Fibroblast of pulmonary artery (primary cell): ENCODE data around the gene ALDH3B1.

Source experiments
- DNase-seq: peaks from one replicate; pipeline ENCODE4 v3.0.0-alpha.2; 2010; ENCODE audit warnings: low read depth
- H3K4me3 ChIP-seq: replicated peaks from 2 replicates; pipeline ENCODE4 v1.5.1; 2011; ENCODE audit warnings: low read depth, mild to moderate bottlenecking, control low read depth, low read length, moderate library complexity
- CTCF ChIP-seq: IDR thresholded peaks from 2 replicates; pipeline ENCODE4 v1.5.1; 2011; ENCODE audit warnings: mild to moderate bottlenecking, control low read depth, low read length, inconsistent platforms; ENCODE audit errors: missing control alignments

Gene ALDH3B1

GRCh38 chr11:68056317-68057285 lies 46.5 kb downstream of the ALDH3B1 start:
- DNase-seq: no peak
- TF ChIP-seq CTCF: no peak
- H3K4me3 ChIP-seq: no peak overlapping the region

DNA sequence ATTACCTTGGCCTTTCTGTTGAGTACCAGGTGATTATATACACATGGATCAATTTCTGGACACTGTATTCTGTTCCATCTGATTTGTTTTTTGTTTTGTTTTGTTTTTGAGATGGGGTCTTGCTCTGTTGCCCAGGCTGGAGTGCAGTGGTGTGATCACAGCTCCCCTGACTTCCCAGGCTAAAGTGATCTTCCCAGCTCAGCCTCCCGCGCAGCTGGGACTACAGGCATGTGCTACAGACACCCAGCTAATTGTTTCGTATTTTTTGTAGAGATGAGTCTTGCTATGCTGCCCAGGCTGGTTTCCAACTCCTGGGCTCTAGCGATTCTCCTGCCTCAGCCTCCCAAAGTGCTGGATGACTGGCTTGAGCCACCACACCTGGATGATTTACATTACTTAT lies 47.7 kb downstream of the ALDH3B1 start:
- DNase-seq: no peak
- no peak for TF ChIP-seq CTCF
- no peak overlapping the region for H3K4me3 ChIP-seq

DNA sequence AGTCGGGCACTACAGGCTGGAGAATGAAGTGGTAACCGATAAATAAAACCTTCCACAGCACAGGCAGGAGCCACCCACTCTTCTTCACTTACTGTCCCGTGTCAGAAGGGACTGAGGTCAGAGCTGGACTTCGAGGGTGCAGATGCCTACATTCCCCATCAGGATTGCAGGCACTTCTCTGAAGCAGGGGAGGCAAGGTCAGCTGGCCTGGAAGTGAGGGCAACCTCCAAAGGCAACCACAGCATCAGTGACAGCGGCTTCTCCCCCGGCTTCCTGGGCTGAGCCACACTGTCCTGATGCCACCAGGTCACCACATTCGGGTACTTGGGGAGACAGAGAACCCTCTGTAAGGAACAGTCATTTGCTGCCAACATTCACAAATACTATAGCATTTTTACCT lies 51.4 kb downstream of the ALDH3B1 start:
- DNase-seq: no peak
- H3K4me3 ChIP-seq: no peak overlapping the region
- no peak for TF ChIP-seq CTCF

DNA sequence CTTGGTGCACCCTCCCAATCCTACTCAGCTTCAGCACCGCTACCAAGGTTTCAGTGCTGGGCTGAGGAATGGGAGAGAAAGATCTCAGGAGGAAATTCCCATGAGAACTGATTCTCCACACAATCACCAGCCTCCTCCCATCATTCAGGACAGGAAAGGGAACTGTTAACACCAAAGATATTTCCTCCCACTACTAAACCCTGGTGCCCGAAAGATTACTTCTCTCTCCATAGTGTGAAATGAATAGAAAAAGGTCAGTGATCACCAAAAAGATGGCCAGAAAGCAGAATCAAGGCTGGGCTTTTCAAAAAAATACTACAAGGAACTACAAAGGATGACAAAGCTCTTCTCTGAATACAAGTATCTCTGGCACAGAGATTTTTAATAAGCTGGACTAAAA lies 54.8 kb downstream of the ALDH3B1 start:
- no peak for TF ChIP-seq CTCF
- no peak for DNase-seq
- no peak overlapping the region for H3K4me3 ChIP-seq

- TF ChIP-seq CTCF: no peak
- no peak overlapping the region for H3K4me3 ChIP-seq
- DNase-seq: no peak
These were observed 55.7 kb downstream of the ALDH3B1 start for GRCh38 chr11:68065841-68066240.

DNA sequence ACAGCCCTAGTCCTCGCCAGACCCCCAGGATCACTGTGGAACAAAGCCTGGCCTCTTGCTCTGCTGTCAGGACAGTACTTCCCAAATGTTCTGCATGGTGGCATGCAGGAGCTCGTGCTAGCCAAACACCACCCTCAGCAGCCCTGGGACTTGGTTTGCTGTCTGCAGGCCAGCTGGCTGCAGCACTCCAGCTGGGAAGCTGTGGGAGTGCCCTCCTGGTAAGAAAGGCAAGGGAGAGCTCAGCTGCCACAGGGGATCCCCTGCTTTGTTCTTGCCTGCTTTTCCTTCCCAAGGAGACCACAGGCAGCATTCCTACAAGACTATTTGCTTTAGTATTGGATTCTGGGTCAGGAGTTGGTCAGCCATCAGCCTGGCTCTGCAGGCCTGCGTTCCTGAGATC lies 56.6 kb downstream of the ALDH3B1 start:
- no peak for TF ChIP-seq CTCF
- no peak for DNase-seq
- no peak overlapping the region for H3K4me3 ChIP-seq

- H3K4me3 ChIP-seq: no peak overlapping the region
- DNase-seq: no peak
- TF ChIP-seq CTCF: no peak
These were observed 57.9 kb downstream of the ALDH3B1 start for GRCh38 chr11:68067991-68068390.
